ENCODE results near the gene THAP8.

- TF ChIP-seq CTCF (conservative IDR thresholded peaks at IDR 0.05; ENCODE audit: low read depth, low read length), result no peak
- TF ChIP-seq EZH2 (IDR thresholded peaks at IDR 0.05; ENCODE audit: borderline replicate concordance, low read depth, low read length, poor library complexity, severe bottlenecking), result no peak
Observed at GRCh38 chr19:36031308-36031707, 22.8 kb downstream of the THAP8 start.

Measured in A673 (cell line).